ENCODE results near the gene PPM1A. TPM values are rescaled to one million over a fixed set of nuclear protein-coding genes. Genes with fewer than 3 reads are reported as not detected.
A peak's percentile ranks its signal among the peaks of the same experiment; 100 is the strongest.

The PPM1A gene
- total RNA-seq, 2 experiments from 2014 or later, result 44.0 to 54.6 TPM

GRCh38 chr14:60238955-60239354 is 10.1 kb upstream of the PPM1A start:
- DNase-seq, result no peak
- H3K4me3 Mint-ChIP-seq, result no peak overlapping the region
- no peak for ATAC-seq
- no peak overlapping the region for H3K27ac Mint-ChIP-seq
- H3K9me3 Mint-ChIP-seq (ENCODE audit: low read depth), result no peaks in the 10 kb centered on the region
- H3K27me3 Mint-ChIP-seq, result peaks cover 3% of the 10 kb centered on the region
- no peaks in the 10 kb centered on the region for H3K36me3 Mint-ChIP-seq
- CTCF ChIA-PET, result no interaction called here
- no peaks in the 10 kb centered on the region for H3K4me1 Mint-ChIP-seq

DNA sequence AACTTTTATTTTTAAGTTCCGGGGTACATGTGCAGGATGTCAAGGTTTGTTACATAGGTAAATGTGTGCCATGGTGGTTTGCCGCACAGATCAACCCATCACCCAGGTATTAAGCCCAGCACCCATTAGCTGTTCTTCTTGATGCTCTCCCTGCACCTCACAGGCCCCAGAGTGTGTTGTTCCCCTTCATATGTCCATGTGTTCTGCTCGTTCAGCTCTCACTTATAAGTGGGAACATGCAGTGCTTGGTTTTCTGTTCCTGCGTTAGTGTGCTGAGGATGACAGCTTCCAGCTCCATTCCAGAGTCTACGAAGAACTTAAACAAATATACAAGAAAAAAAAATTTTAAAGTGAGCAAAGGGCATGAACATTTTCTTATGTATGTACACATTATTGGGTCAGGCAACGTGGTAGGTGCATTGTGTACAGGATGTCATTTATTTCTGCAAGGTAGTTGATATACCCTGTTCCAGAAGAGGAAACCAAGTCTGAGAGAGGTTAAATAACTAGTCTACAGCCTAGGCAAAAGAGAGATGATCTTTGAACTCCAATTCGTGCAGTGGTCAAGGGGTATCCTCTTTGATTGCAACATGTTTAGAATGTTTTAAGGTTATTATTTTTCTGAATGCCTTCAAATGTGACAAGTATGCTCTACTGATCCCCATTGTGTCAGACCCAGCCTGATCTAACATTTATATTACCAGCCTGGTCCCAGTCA is 8.7 kb upstream of the PPM1A start:
- CTCF ChIA-PET, result interaction anchor here (1.4 kb wide), 1 partner anchor 12 kb away, joined by 3 read pairs; no protein-coding TSS in a partner anchor
- H3K9me3 Mint-ChIP-seq (ENCODE audit: low read depth), result no peaks in the 10 kb centered on the region
- ATAC-seq (no peak), DNase-seq (no peak)
- H3K4me3 Mint-ChIP-seq, result no peak overlapping the region
- H3K36me3 Mint-ChIP-seq, result no peaks in the 10 kb centered on the region
- H3K4me1 Mint-ChIP-seq, result peaks cover 2% of the 10 kb centered on the region
- H3K27ac Mint-ChIP-seq, result no peak overlapping the region
- H3K27me3 Mint-ChIP-seq, result peaks cover 3% of the 10 kb centered on the region

DNA sequence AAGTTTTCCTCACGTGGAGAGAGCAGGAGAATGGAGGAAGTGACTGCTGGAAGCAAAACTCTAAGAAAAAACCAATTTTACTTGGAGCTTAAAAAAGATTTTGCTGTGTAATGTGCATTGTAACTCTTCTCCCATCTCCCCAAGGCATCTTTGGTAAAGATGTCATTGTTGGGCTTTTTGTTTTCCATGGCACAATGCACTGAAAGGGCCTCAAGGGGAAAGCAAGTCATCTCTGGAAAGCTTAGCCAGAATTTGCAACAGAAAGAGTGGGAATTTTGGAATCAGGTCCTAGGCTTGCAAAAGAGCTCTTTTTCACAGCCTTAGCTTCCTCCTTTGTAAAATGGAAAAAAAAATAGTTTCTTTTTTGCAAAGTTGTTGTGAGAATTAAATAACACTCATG is 7.9 kb upstream of the PPM1A start:
- Mint-ChIP-seq H3K27ac (no peak overlapping the region), H3K4me3 (no peak overlapping the region), H3K4me1 (peaks cover 10% of the 10 kb centered on the region), H3K27me3 (peaks cover 3% of the 10 kb centered on the region), H3K36me3 (no peaks in the 10 kb centered on the region), H3K9me3 (ENCODE audit: low read depth) (no peaks in the 10 kb centered on the region)
- CTCF ChIA-PET, result interaction anchor here (1.4 kb wide), 1 partner anchor 13 kb away, joined by 3 read pairs; no protein-coding TSS in a partner anchor
- no peak for ATAC-seq
- no peak for DNase-seq

- Mint-ChIP-seq H3K9me3 (ENCODE audit: low read depth) (no peaks in the 10 kb centered on the region), H3K27me3 (peaks cover 3% of the 10 kb centered on the region), H3K36me3 (no peaks in the 10 kb centered on the region), H3K4me1 (peaks cover 14% of the 10 kb centered on the region), H3K27ac (no peak overlapping the region), H3K4me3 (no peak overlapping the region)
- peak; percentile 32 for ATAC-seq
- CTCF ChIA-PET, result no interaction called here
- peak; percentile 43 for DNase-seq
Observed at GRCh38 chr14:60242429-60242828, 6.6 kb upstream of the PPM1A start.

DNA sequence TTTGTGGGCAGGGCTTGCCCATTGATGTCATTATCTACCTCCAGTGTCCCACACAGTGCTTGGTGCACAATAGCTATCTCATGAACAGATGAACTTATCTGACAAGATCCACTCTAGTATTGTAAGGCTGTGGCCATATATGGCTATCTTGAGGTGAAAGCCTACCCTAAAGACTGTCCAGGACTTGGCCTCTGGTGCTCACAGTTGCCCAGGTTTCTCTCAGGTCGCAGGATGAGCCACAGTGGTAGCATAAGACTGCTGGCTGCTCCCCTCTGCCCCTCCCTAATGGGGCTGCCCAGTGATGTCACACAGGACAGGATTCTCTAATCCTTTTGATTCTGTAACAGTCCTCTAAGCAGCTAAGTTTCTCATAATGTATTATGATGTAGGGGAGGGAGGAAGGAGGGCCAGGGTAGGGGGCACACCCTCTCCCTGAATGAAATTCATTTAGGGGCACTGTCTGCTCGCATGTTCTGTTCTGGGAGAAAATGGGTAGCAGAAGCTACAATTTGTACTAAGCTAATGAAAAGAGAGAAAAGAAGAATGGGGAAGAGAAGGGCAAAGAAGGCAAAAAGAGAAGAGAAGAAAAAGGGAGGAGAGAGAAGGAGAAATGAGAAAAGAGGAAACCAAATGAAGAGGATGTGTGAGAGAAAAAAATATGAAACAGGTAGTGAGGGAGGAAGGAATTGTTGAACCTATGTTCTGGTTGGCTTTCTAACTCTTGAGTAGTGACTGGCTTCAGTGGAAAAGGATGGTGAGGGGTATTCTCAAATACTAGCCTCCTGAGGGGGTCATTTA is 3.4 kb upstream of the PPM1A start:
- no peak overlapping the region for H3K27ac Mint-ChIP-seq
- DNase-seq (no peak), ATAC-seq (no peak)
- H3K4me1 Mint-ChIP-seq, result peaks cover 29% of the 10 kb centered on the region
- H3K27me3 Mint-ChIP-seq, result peaks cover 3% of the 10 kb centered on the region
- H3K9me3 Mint-ChIP-seq (ENCODE audit: low read depth), result no peaks in the 10 kb centered on the region
- CTCF ChIA-PET, result interaction anchor here (1.0 to 1.2 kb wide), 2 partner anchors 56 to 86 kb away, joined by 3 to 5 read pairs; no protein-coding TSS in a partner anchor
- no peak overlapping the region for H3K4me3 Mint-ChIP-seq
- no peaks in the 10 kb centered on the region for H3K36me3 Mint-ChIP-seq

GRCh38 chr14:60247994-60248696 is 876 bp upstream of the PPM1A start:
- Mint-ChIP-seq H3K4me3 (peak overlapping the region; percentile 86), H3K27me3 (peaks cover under 1% of the 10 kb centered on the region), H3K27ac (peak overlapping the region; percentile 99), H3K36me3 (peaks cover 6% of the 10 kb centered on the region), H3K9me3 (ENCODE audit: low read depth) (no peaks in the 10 kb centered on the region), H3K4me1 (peaks cover 46% of the 10 kb centered on the region)
- ATAC-seq (peak; percentile 78), DNase-seq (peak; percentile 92)
- CTCF ChIA-PET, result interaction anchor here (0.9 to 2.6 kb wide), 8 partner anchors 18 to 284 kb away, joined by 3 to 25 read pairs (median 8); partner anchors contain the start of gene PCNX4

GRCh38 chr14:60249321-60250256 is 568 bp downstream of the PPM1A start:
- Mint-ChIP-seq H3K27ac (peak overlapping the region; percentile 77), H3K9me3 (ENCODE audit: low read depth) (no peaks in the 10 kb centered on the region), H3K4me1 (peaks cover 50% of the 10 kb centered on the region), H3K4me3 (peak overlapping the region; percentile 77), H3K36me3 (peaks cover 9% of the 10 kb centered on the region), H3K27me3 (no peaks in the 10 kb centered on the region)
- peak; percentile 76 for DNase-seq
- ATAC-seq, result peak; percentile 46
- CTCF ChIA-PET, result interaction anchor here (0.7 to 2.6 kb wide), 8 partner anchors 16 to 285 kb away, joined by 3 to 25 read pairs (median 10); partner anchors contain the start of gene PCNX4

DNA sequence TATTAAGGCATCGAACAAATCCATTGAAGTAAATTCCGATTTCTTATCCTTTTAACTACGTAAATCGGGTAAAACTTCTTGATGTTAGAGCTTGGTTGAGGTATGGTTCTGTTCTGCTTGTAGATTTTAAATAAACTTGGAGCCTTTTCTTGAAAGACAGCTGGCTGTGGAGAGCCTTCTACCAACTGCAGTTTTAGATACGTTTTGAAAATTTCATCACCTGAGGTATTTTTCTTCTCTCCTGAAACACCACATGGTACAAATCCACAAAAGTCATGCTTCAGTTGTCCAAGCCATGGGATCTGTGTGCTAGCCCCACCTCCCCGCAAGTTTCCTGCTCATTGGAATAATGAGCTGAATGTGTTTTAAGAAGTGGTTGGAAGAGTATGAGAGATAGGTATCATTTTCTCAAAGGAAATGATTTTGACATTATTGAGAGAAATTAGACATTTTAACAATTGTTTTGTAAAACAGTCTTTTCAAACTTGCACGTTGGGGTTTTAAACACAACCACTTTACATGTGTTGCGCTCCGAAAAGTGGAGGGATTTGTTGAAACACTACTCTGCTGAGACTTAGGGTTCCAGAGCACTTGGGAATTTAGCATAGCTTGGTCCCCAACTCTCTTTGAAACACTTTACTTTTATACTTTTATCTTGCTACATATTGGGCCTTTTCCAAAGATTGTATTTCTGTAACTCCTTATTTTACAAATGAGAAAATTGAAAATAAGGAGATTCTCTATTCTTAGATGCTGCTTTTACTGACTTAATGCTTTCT is 1.4 kb downstream of the PPM1A start:
- H3K4me1 Mint-ChIP-seq, result peaks cover 49% of the 10 kb centered on the region

DNA sequence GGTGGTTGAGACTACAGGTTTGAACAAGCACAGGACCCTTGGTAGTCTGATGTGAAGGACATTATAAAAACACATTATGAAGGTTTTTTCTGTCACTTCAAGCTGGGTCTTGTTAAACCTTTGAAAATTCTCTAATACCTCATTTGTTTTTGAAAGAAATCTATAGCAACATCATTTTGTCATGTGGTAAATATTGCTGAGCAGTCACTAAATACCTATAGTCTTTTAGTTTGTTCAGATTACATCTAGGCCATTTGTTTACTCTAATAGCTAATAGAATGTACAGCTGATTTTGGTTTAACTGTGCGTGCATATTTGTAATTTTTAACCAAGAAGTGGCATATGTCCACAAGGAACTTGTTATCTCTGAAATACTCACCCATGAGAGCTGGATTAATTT is 2.9 kb downstream of the PPM1A start:
- DNase-seq, result no peak
- no peak for ATAC-seq
- Mint-ChIP-seq H3K27ac (no peak overlapping the region), H3K9me3 (ENCODE audit: low read depth) (peaks cover 1% of the 10 kb centered on the region), H3K36me3 (peaks cover 19% of the 10 kb centered on the region), H3K27me3 (no peaks in the 10 kb centered on the region), H3K4me3 (no peak overlapping the region), H3K4me1 (peaks cover 43% of the 10 kb centered on the region)
- CTCF ChIA-PET, result interaction anchor here (2.4 kb wide), 1 partner anchor 79 kb away, joined by 11 read pairs; no protein-coding TSS in a partner anchor

More for the DNA sequence above, 1.4 kb downstream of the PPM1A start:
- CTCF ChIA-PET, result interaction anchor here (2.4 kb wide), 1 partner anchor 81 kb away, joined by 11 read pairs; no protein-coding TSS in a partner anchor
- Mint-ChIP-seq H3K36me3 (peaks cover 13% of the 10 kb centered on the region), H3K27me3 (no peaks in the 10 kb centered on the region), H3K9me3 (ENCODE audit: low read depth) (peaks cover under 1% of the 10 kb centered on the region), H3K4me3 (peak overlapping the region; percentile 77), H3K27ac (peak overlapping the region; percentile 77)
- ATAC-seq (no peak), DNase-seq (no peak)

- H3K4me3 Mint-ChIP-seq, result no peak overlapping the region
- H3K36me3 Mint-ChIP-seq, result peaks cover 19% of the 10 kb centered on the region
- no peaks in the 10 kb centered on the region for H3K27me3 Mint-ChIP-seq
- DNase-seq (no peak), ATAC-seq (no peak)
- CTCF ChIA-PET, result interaction anchor here (1.1 kb wide), 1 partner anchor 13 kb away, joined by 3 read pairs; no protein-coding TSS in a partner anchor
- peaks cover 39% of the 10 kb centered on the region for H3K4me1 Mint-ChIP-seq
- peaks cover 1% of the 10 kb centered on the region for H3K9me3 Mint-ChIP-seq (ENCODE audit: low read depth)
- H3K27ac Mint-ChIP-seq, result no peak overlapping the region
Observed at GRCh38 chr14:60252630-60253029, 3.6 kb downstream of the PPM1A start.

DNA sequence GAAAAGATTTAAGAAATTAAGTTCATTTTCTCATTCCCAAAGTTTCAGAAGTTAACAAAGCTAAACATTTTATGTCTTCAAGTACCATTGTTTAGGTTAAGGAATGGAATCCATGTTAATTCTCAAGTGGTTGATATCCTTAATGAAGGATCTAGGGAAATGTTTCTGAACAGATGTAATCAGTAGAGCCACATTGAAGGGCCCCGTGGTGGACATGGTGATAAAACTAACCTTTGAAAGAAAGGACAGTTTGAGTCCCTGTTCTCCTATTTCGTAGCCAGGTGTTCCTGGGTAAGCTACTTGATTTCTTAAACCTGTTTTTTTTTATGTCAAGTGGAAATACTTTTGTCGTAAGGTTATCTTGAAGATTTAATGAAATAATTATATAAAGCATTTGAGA is 4.6 kb downstream of the PPM1A start:
- CTCF ChIA-PET, result no interaction called here
- Mint-ChIP-seq H3K36me3 (peaks cover 20% of the 10 kb centered on the region), H3K27ac (no peak overlapping the region), H3K4me3 (no peak overlapping the region), H3K9me3 (ENCODE audit: low read depth) (peaks cover 1% of the 10 kb centered on the region), H3K4me1 (peaks cover 31% of the 10 kb centered on the region), H3K27me3 (no peaks in the 10 kb centered on the region)
- no peak for DNase-seq
- ATAC-seq, result no peak

GRCh38 chr14:60254176-60254575 is 5.2 kb downstream of the PPM1A start:
- Mint-ChIP-seq H3K4me3 (no peak overlapping the region), H3K36me3 (peaks cover 24% of the 10 kb centered on the region), H3K27ac (no peak overlapping the region), H3K9me3 (ENCODE audit: low read depth) (peaks cover 1% of the 10 kb centered on the region), H3K4me1 (peaks cover 31% of the 10 kb centered on the region), H3K27me3 (no peaks in the 10 kb centered on the region)
- no peak for DNase-seq
- CTCF ChIA-PET, result no interaction called here
- ATAC-seq, result no peak
